OCI-LY1 (cell line): ENCODE results near the gene SPRTN.

ENCODE experiments used
- EZH2 ChIP-seq: fragments of 200-600 bp; sonication (generic), shearing (Covaris generic); IDR thresholded peaks from 2 replicates; pipeline ENCODE4 v1.8.0; 2017; ENCODE audit warnings: borderline replicate concordance, mixed run types, mild to moderate bottlenecking, antibody characterized with exemption, low read length, moderate library complexity, mixed read lengths
- TF ChIP-seq, protein P1 (sequence below): fragments of 200-600 bp; sonication (generic), shearing (Covaris generic); IDR thresholded peaks from 2 replicates; pipeline ENCODE4 v1.5.1; 2017; ENCODE audit warnings: mild to moderate bottlenecking, antibody characterized with exemption, low read length, moderate library complexity, mixed read lengths

DNA sequence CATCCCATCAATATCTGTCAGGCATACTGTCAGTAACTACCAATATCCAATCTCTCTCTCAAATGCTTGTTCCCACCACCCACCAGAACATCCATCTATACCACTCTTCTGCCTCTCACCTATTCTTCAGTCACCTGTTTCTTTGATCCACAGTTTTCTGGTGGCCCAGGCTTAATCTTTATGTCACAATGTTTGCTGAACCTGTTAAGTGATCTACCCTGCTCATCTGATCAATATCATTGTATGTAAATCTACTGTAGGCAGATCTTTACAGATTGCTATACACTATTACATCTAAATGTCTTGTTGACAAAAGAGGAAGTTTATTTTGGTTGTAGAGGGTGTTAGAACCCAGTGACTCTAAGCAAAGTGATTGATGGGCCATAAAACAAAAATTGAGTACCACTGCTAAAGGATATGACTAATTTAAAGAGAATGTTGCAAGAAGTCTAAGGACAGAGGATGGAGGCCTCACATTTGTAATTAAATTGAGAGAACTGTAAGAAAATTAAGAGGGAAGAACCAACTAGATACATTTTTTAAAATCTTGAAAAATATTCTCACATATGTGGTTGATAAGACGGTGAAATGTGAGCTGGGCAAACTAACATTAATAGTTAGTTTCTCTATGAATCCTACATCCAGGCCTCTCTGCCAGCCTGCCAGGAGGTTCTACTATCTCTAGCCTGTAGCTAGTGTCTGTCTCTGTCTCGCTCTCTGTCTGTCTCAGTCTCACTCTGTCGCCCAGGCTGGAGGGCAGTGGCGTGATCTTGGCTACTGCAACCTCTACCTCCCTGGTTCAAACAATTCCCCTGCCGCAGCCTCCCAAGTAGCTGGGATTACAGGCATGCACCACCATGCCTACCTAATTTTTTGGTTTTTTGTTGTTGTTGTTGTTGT is 49.9 kb downstream of the SPRTN start:
- TF ChIP-seq, protein P1, sequence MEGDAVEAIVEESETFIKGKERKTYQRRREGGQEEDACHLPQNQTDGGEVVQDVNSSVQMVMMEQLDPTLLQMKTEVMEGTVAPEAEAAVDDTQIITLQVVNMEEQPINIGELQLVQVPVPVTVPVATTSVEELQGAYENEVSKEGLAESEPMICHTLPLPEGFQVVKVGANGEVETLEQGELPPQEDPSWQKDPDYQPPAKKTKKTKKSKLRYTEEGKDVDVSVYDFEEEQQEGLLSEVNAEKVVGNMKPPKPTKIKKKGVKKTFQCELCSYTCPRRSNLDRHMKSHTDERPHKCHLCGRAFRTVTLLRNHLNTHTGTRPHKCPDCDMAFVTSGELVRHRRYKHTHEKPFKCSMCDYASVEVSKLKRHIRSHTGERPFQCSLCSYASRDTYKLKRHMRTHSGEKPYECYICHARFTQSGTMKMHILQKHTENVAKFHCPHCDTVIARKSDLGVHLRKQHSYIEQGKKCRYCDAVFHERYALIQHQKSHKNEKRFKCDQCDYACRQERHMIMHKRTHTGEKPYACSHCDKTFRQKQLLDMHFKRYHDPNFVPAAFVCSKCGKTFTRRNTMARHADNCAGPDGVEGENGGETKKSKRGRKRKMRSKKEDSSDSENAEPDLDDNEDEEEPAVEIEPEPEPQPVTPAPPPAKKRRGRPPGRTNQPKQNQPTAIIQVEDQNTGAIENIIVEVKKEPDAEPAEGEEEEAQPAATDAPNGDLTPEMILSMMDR = no peak
- TF ChIP-seq EZH2 = no peak
